Neural cell (in vitro differentiated cells): ENCODE results near the gene VCP.

Experiments used
- CTCF ChIP-seq: fragments of 450-650 bp; IDR thresholded peaks from 2 replicates; pipeline ENCODE4 v1.5.1; 2014; ENCODE audit warnings: antibody characterized with exemption, mild to moderate bottlenecking, moderate library complexity; ENCODE audit not compliant: poor library complexity, severe bottlenecking
- EZH2 ChIP-seq: fragments of 200-600, 300-800 bp; shearing (Covaris generic), sonication (generic); IDR thresholded peaks from 2 replicates; pipeline ENCODE4 v1.6.1; 2014; ENCODE audit warnings: antibody characterized with exemption, low read length, borderline replicate concordance, mild to moderate bottlenecking; ENCODE audit not compliant: insufficient read depth, poor library complexity, severe bottlenecking
- POLR2AphosphoS5 ChIP-seq: IDR thresholded peaks from 2 replicates; pipeline ENCODE4 v1.6.1; 2012
- SMC3 ChIP-seq: fragments of 450-650 bp; conservative IDR thresholded peaks from 2 replicates; pipeline ENCODE4 v1.6.1; 2014; ENCODE audit warnings: antibody characterized with exemption, mild to moderate bottlenecking, moderate library complexity; ENCODE audit not compliant: poor library complexity
- TAF1 ChIP-seq: IDR thresholded peaks from 2 replicates; pipeline ENCODE4 v1.6.1; 2012; ENCODE audit warnings: low read depth

DNA sequence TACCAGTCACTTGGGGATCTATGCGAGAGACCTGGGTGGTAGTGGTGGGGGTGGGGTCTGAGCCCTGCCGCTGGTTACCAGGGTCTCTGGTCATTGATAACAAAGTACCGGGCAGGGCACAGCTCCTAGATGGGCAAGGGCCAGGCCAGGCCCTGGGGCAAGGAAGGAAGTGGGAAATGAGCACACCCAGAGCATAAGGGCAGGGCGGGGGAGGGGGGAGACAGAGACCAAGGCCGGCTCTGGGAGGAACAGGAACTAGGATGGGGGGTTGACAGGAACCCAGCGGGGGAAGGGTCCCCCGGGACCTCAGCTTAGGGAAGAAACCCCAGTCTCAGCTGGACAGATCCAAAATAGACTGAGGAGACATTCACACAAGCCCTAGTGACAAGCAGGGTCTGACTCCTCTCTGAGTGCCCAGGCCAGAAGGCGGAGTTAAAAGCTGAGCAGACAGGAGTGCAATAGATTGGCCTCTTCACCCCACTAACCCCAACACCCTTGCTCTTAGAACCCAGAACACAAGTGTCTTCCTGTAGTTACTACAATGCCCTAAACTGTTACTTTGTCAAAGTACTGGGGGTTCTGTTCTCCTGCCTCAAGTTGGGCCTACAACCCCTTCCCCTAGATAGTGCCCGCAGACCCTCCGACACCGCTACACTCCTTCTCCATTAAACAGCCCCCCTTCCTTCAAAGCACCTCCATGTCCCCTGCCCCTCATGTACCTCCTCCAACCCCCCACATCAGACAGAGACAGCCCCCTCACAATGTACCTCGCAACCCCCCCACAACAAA lies 42.6 kb upstream of the VCP start:
- no peak for TF ChIP-seq CTCF
- no peak for TF ChIP-seq POLR2AphosphoS5
- TF ChIP-seq EZH2: no peak
- TF ChIP-seq SMC3: no peak
- TF ChIP-seq TAF1: no peak
